H1 (cell line): ENCODE data around the gene PCSK4. TPM values are rescaled to one million over a fixed set of nuclear protein-coding genes. Genes with fewer than 3 reads are reported as not detected.

Experiments used
- CHD2 ChIP-seq: IDR thresholded peaks from 2 replicates; pipeline ENCODE4 v1.6.1; 2012; ENCODE audit warnings: low read length, improper control_type of control experiment
- GTF2F1 ChIP-seq: IDR thresholded peaks from 2 replicates; pipeline ENCODE4 v1.6.1; 2012; ENCODE audit warnings: low read depth, low read length, improper control_type of control experiment, borderline replicate concordance
- polyA plus RNA-seq, 7 experiments: library from polyadenylated mRNA; depleted of rRNA in 3 of 7; stranded (reverse) in 5 of 7; unstranded in 2 of 7; fragments of >200 nt in 5 of 7; fragments of 200-250 nt in 2 of 7; gene quantifications; 1 replicate in 5 of 7; 2 replicates in 1 of 7; 4 replicates in 1 of 7; pipeline versions ENCODE4 v1.2.1 to v1.2.3, GENCODE V29; 2011 to 2013; ENCODE audit warnings: missing spikeins in 2 of 7, mixed read lengths in 2 of 7
- total RNA-seq: library from RNA; stranded (reverse); fragmentation: NEBNext Ultra II Directional; extraction: Animal tissue kit (Norgen Biotek cat#: 25700); gene quantifications from 2 replicates; pipeline ENCODE4 v1.2.1, GENCODE V29; 2021

Gene PCSK4
- total and polyA plus RNA-seq, 2 of the 8 experiments (the other 6 are each of a cell fraction or from before 2014, with no cell fraction given): 9.8 to 10.7 TPM

DNA sequence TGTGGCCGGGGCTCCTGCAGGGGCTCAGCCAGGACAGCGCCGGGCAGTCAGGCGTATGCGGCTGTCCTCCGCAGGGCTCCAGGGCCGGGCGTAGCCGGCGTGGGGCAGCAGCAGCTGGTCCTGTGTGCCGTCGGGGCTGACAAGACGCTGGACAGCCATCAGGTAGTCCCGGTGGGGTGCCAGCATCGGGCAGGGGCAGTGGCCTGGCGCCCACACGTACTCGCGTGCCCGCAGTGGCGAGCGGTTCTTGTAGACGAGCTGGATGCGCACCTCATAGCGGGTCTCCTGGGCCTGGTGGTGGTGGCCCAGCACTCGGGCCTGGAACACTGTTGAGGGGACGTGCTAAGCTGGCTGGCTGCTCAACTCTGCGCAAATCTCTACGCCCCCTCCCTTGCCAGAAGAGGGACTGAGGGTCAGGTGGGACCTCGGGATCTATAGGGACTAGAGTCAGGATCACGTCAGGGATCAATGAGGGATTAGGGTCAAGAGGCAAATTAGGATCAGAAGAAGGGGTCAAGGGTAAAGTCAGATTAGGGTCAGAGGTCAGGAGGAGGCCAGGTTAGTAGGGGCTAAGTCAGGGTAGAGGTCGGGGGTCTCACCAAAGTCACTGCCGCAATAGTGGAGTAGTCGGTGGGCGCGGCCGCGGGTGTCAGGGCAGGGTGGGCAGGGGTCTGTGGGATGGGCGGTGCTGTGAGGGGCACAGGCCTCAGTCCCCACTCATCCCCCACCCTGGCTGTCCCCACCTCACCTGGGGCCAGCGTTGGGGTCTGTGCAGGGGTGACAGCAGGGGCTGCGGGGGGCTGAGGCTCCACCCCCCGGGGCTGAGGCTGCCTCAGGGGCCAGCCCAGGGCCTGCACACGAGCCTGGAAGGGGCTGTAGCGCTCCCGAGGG is 16.1 kb upstream of the PCSK4 start (continued):
- TF ChIP-seq CHD2 (no peak), GTF2F1 (no peak)
